ENCODE measurements around the gene PPP3R2. TPM values are rescaled to one million over a fixed set of nuclear protein-coding genes. Genes with fewer than 3 reads are reported as not detected.

PPP3R2 gene
- total RNA-seq, 1 experiment from 2014 or later, result not detected

DNA sequence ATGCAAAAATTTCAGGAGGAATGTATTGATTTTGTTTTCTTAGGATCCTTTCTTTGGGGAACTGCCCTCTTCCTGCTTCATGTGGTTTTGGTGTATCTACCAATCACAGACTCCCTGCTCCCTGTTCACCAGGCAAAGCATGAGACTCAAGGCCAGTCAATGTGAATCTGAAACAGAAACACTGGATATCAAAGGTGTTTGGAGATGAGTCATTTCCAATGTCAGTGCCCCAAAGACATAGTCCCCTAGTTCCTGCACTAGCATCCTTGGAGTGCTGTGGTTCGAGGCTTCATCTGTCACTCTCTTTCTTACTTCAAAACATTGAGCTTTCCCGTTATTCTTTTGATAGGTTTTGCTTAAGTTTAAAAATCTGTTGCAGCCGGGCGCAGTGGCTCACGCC is 8.1 kb downstream of the PPP3R2 start:
- peaks cover 27% of the 10 kb centered on the region for H3K4me1 Mint-ChIP-seq
- no peak overlapping the region for H3K27ac Mint-ChIP-seq
- no peaks in the 10 kb centered on the region for H3K36me3 Mint-ChIP-seq
- POLR2A ChIA-PET, result no interaction called here
- no peaks in the 10 kb centered on the region for H3K9me3 Mint-ChIP-seq
- ATAC-seq (no peak), DNase-seq (ENCODE audit: low spot score) (no peak)
- no peaks in the 10 kb centered on the region; the same call in 1 of the 2 replicates for H3K27me3 Mint-ChIP-seq (ENCODE audit: low read depth)
- no peak overlapping the region for H3K4me3 Mint-ChIP-seq
- CTCF ChIA-PET, result no interaction called here
- TF ChIP-seq, protein P1, sequence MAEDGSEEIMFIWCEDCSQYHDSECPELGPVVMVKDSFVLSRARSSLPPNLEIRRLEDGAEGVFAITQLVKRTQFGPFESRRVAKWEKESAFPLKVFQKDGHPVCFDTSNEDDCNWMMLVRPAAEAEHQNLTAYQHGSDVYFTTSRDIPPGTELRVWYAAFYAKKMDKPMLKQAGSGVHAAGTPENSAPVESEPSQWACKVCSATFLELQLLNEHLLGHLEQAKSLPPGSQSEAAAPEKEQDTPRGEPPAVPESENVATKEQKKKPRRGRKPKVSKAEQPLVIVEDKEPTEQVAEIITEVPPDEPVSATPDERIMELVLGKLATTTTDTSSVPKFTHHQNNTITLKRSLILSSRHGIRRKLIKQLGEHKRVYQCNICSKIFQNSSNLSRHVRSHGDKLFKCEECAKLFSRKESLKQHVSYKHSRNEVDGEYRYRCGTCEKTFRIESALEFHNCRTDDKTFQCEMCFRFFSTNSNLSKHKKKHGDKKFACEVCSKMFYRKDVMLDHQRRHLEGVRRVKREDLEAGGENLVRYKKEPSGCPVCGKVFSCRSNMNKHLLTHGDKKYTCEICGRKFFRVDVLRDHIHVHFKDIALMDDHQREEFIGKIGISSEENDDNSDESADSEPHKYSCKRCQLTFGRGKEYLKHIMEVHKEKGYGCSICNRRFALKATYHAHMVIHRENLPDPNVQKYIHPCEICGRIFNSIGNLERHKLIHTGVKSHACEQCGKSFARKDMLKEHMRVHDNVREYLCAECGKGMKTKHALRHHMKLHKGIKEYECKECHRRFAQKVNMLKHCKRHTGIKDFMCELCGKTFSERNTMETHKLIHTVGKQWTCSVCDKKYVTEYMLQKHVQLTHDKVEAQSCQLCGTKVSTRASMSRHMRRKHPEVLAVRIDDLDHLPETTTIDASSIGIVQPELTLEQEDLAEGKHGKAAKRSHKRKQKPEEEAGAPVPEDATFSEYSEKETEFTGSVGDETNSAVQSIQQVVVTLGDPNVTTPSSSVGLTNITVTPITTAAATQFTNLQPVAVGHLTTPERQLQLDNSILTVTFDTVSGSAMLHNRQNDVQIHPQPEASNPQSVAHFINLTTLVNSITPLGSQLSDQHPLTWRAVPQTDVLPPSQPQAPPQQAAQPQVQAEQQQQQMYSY (CRISPR knock-in tag; IDR thresholded peaks at IDR 0.05), result no peak
- TF ChIP-seq, protein P2, sequence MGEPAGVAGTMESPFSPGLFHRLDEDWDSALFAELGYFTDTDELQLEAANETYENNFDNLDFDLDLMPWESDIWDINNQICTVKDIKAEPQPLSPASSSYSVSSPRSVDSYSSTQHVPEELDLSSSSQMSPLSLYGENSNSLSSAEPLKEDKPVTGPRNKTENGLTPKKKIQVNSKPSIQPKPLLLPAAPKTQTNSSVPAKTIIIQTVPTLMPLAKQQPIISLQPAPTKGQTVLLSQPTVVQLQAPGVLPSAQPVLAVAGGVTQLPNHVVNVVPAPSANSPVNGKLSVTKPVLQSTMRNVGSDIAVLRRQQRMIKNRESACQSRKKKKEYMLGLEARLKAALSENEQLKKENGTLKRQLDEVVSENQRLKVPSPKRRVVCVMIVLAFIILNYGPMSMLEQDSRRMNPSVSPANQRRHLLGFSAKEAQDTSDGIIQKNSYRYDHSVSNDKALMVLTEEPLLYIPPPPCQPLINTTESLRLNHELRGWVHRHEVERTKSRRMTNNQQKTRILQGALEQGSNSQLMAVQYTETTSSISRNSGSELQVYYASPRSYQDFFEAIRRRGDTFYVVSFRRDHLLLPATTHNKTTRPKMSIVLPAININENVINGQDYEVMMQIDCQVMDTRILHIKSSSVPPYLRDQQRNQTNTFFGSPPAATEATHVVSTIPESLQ (CRISPR knock-in tag; IDR thresholded peaks at IDR 0.05), result no peak
- TF ChIP-seq ZNF317 (CRISPR knock-in tag; IDR thresholded peaks at IDR 0.05; ENCODE audit: borderline replicate concordance, low read depth) (no peak), NFE2L1 (CRISPR knock-in tag; IDR thresholded peaks at IDR 0.05) (no peak), ZNF416 (CRISPR knock-in tag; IDR thresholded peaks at IDR 0.05) (no peak), ELF4 (CRISPR knock-in tag; IDR thresholded peaks at IDR 0.05; ENCODE audit: low read depth) (no peak), FOXP1 (CRISPR knock-in tag; IDR thresholded peaks at IDR 0.05; ENCODE audit: borderline replicate concordance) (no peak), ESRRA (CRISPR knock-in tag; IDR thresholded peaks at IDR 0.05; ENCODE audit: borderline replicate concordance) (no peak)
- TF ChIP-seq, protein P3, sequence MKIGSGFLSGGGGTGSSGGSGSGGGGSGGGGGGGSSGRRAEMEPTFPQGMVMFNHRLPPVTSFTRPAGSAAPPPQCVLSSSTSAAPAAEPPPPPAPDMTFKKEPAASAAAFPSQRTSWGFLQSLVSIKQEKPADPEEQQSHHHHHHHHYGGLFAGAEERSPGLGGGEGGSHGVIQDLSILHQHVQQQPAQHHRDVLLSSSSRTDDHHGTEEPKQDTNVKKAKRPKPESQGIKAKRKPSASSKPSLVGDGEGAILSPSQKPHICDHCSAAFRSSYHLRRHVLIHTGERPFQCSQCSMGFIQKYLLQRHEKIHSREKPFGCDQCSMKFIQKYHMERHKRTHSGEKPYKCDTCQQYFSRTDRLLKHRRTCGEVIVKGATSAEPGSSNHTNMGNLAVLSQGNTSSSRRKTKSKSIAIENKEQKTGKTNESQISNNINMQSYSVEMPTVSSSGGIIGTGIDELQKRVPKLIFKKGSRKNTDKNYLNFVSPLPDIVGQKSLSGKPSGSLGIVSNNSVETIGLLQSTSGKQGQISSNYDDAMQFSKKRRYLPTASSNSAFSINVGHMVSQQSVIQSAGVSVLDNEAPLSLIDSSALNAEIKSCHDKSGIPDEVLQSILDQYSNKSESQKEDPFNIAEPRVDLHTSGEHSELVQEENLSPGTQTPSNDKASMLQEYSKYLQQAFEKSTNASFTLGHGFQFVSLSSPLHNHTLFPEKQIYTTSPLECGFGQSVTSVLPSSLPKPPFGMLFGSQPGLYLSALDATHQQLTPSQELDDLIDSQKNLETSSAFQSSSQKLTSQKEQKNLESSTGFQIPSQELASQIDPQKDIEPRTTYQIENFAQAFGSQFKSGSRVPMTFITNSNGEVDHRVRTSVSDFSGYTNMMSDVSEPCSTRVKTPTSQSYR (CRISPR knock-in tag; IDR thresholded peaks at IDR 0.05), result no peak
- TF ChIP-seq, protein P4, sequence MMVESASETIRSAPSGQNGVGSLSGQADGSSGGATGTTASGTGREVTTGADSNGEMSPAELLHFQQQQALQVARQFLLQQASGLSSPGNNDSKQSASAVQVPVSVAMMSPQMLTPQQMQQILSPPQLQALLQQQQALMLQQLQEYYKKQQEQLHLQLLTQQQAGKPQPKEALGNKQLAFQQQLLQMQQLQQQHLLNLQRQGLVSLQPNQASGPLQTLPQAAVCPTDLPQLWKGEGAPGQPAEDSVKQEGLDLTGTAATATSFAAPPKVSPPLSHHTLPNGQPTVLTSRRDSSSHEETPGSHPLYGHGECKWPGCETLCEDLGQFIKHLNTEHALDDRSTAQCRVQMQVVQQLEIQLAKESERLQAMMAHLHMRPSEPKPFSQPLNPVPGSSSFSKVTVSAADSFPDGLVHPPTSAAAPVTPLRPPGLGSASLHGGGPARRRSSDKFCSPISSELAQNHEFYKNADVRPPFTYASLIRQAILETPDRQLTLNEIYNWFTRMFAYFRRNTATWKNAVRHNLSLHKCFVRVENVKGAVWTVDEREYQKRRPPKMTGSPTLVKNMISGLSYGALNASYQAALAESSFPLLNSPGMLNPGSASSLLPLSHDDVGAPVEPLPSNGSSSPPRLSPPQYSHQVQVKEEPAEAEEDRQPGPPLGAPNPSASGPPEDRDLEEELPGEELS (CRISPR knock-in tag; IDR thresholded peaks at IDR 0.05), result no peak
- TF ChIP-seq, protein P5, sequence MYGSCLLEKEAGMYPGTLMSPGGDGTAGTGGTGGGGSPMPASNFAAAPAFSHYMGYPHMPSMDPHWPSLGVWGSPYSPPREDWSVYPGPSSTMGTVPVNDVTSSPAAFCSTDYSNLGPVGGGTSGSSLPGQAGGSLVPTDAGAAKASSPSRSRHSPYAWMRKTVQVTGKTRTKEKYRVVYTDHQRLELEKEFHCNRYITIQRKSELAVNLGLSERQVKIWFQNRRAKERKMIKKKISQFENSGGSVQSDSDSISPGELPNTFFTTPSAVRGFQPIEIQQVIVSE (CRISPR knock-in tag; IDR thresholded peaks at IDR 0.05; ENCODE audit: borderline replicate concordance), result no peak
- TF ChIP-seq, protein P6, sequence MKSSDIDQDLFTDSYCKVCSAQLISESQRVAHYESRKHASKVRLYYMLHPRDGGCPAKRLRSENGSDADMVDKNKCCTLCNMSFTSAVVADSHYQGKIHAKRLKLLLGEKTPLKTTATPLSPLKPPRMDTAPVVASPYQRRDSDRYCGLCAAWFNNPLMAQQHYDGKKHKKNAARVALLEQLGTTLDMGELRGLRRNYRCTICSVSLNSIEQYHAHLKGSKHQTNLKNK (CRISPR knock-in tag; IDR thresholded peaks at IDR 0.05), result no peak

DNA sequence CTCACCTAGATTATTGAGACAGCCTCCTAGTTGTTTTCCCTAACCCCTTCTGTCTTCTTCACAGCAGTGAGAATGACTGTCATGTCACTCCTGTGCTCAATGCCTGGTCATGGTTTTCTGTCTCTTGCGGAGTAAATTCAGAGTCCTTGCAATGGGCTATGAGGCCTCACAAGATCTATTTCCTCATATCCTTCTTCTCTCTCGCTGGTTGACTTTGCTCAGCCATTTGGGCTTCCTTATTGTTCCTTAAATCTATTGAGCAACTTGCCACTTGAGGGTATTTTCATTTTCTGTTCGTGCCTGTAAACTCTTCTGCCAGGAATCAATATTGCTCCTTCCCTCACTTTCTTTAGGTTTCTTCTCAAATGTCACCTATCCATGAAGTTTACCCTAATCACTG is 9.0 kb downstream of the PPP3R2 start:
- TF ChIP-seq ETV6 (CRISPR knock-in tag; IDR thresholded peaks at IDR 0.05) (no peak), NR1H2 (CRISPR knock-in tag; IDR thresholded peaks at IDR 0.05) (no peak), JUN (CRISPR knock-in tag; IDR thresholded peaks at IDR 0.05) (no peak)
- Mint-ChIP-seq H3K4me1 (peaks cover 27% of the 10 kb centered on the region), H3K36me3 (no peaks in the 10 kb centered on the region), H3K4me3 (no peak overlapping the region), H3K27me3 (ENCODE audit: low read depth) (no peaks in the 10 kb centered on the region; the same call in 1 of the 2 replicates), H3K27ac (no peak overlapping the region), H3K9me3 (no peaks in the 10 kb centered on the region)
- ChIA-PET POLR2A (no interaction called here), CTCF (no interaction called here)
- no peak for DNase-seq (ENCODE audit: low spot score)
- no peak for ATAC-seq
